Body of pancreas (tissue), 4 donors: Measurements from ENCODE around the gene PIP4P1.

Experiments used
- CTCF ChIP-seq, 7 experiments: fragments of 450-650 bp in 4 of 7; fragments of 200-600 bp in 3 of 7; sonication (generic) in 3 of 7; IDR thresholded peaks; one replicate each; pipeline ENCODE4 v1.5.1; 2016 to 2019; ENCODE audit warnings: antibody characterized with exemption in 7 of 7
- POLR2A ChIP-seq, 3 donors: fragments of 450-650 bp; IDR thresholded peaks; one replicate each; pipeline ENCODE4 v1.6.1; 2016; ENCODE audit warnings: antibody characterized with exemption in 3 of 3, mild to moderate bottlenecking in 2 of 3

GRCh38 chr14:20435582-20436362, 25.5 kb downstream of the PIP4P1 start, which contains the start of gene KLHL33:
- TF ChIP-seq CTCF (IDR thresholded peaks at IDR 0.05) (no peak), POLR2A (IDR thresholded peaks at IDR 0.05) (no peak)
